IPS DF 6.9 (cell line): ENCODE measurements around the gene MRPL18.

Experiments used
- DNase-seq: peaks from one replicate; pipeline ENCODE4 v3.0.0-alpha.2; 2013; ENCODE audit warnings: low read depth, low spot score
- H3K27ac ChIP-seq: one replicate; pipeline ENCODE4 v1.5.1; 2013; ENCODE audit warnings: low read length, control low read depth
- H3K27me3 ChIP-seq: 2 replicates; pipeline ENCODE4 v1.6.1; 2013; ENCODE audit warnings: mild to moderate bottlenecking, low read length; ENCODE audit not compliant: control insufficient read depth, insufficient read depth
- H3K36me3 ChIP-seq: 2 replicates; pipeline ENCODE4 v1.6.1; 2013; ENCODE audit warnings: low read length; ENCODE audit not compliant: control insufficient read depth, insufficient read depth
- H3K4me1 ChIP-seq: 2 replicates; pipeline ENCODE4 v1.6.1; 2013; ENCODE audit warnings: low read length; ENCODE audit not compliant: control insufficient read depth, insufficient read depth
- H3K4me3 ChIP-seq: 2 replicates; pipeline ENCODE4 v1.5.1; 2013; ENCODE audit warnings: mild to moderate bottlenecking, low read length
- H3K9me3 ChIP-seq: 2 replicates; pipeline ENCODE4 v1.6.1; 2013; ENCODE audit warnings: low read length, inconsistent platforms; ENCODE audit not compliant: control insufficient read depth, insufficient read depth
- WGBS: extraction: QIAGEN DNeasy Blood & Tissue Kit; methylation state at CpG from one replicate; pipeline ENCODE4 v1.1.7; 2013; ENCODE audit warnings: mixed read lengths, missing lambda C conversion rate; ENCODE audit not compliant: insufficient read length, insufficient coverage; 5-methylcytosine and 5-hydroxymethylcytosine counted together

Gene MRPL18

DNA sequence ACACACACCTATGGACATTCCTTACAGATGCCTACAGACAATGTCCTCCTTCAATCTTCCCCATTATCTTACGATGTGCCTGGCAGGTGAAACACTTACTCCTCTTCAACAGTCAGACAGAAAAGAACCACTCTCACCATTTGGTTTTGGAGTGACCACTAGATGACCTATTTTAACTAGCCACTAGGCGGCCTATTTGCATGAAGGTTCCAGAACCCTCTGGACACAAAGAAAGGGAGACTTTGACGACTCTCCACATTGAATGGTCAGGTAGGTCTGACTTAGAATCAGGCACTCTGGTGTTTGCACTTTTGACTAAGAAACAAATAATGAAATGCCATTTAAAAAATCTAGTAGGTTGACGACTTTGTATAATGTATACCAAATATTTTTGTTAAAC, 51.8 kb downstream of the MRPL18 start:
- H3K27me3 ChIP-seq: no peaks in the 10 kb centered on the region
- H3K4me3 ChIP-seq: no peak overlapping the region
- no peaks in the 10 kb centered on the region for H3K9me3 ChIP-seq
- H3K4me1 ChIP-seq: no peaks in the 10 kb centered on the region
- DNase-seq: no peak
- H3K27ac ChIP-seq: no peak overlapping the region
- no CpG with 5 or more reads among the region's 4 CpGs for WGBS
- H3K36me3 ChIP-seq: no peaks in the 10 kb centered on the region

DNA sequence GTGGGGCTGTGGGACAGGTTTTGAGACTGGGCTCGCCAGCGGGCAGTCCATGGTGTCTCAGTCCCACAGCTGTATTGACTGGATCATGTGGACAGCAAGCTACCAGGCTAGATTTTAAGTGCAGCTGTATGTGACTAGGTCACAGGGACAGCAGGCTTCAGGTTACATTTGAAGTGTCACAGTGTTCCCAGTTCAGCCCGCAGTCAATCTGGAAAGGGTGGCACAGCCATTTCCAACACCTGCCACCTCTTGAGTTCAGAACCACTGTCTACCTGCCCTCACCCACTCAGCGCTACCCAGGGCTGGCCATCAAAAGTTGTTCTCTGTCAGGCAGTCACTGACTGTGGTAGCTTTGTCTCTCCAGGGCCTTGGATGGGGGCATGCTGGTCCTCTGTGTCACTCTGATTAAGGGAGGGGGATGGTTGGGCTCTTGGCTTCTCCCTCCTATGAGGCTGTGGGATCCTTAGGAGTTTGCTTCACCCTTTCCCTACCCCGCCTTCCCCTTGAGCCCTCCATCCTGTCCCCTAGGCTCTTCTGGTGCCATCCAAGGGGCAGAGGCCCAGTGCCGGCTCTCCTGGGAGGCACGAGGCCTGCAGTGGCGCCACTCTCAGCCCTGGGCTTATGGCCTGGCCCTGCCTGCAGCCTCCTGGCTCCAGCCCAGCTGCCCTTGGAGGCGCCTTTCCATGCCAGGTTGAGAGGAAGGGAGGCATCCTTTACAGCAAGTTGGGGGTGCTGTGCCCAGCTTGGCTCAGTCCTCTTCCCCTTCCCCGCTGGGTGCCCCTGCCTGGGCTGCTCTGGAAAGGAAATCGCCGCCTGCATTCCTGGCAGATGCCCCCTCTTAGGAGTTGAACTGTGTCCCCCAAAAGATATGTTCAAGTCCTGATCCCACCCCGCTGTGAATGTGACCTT, 54.7 kb downstream of the MRPL18 start:
- H3K27ac ChIP-seq: no peak overlapping the region
- no peaks in the 10 kb centered on the region for H3K36me3 ChIP-seq
- no peaks in the 10 kb centered on the region for H3K4me1 ChIP-seq
- no peaks in the 10 kb centered on the region for H3K9me3 ChIP-seq
- H3K27me3 ChIP-seq: no peaks in the 10 kb centered on the region
- no peak for DNase-seq
- no CpG with 5 or more reads among the region's 13 CpGs for WGBS
- no peak overlapping the region for H3K4me3 ChIP-seq
